Muscle layer of duodenum (tissue), 2 donors: ENCODE measurements around the gene ITFG2.

Source experiments
- H3K27ac ChIP-seq: one replicate; pipeline ENCODE4 v1.7.0; 2013; ENCODE audit warnings: mild to moderate bottlenecking, low read length
- H3K27me3 ChIP-seq: one replicate; pipeline ENCODE4 v1.7.0; 2013; ENCODE audit warnings: low read depth, mild to moderate bottlenecking, control low read depth, low read length
- H3K36me3 ChIP-seq, 2 donors: one replicate each; pipeline ENCODE4 v1.7.0; 2013; ENCODE audit warnings: low read length in 2 of 2, control low read depth in 1 of 2, mild to moderate bottlenecking in 1 of 2; ENCODE audit not compliant: insufficient read depth in 2 of 2, control insufficient read depth in 1 of 2
- H3K4me1 ChIP-seq, 2 donors: one replicate each; pipeline ENCODE4 v1.7.0; 2013; ENCODE audit warnings: low read length in 2 of 2, mild to moderate bottlenecking in 2 of 2, control low read depth in 1 of 2, moderate library complexity in 1 of 2; ENCODE audit not compliant: insufficient read depth in 2 of 2, control insufficient read depth in 1 of 2
- H3K4me3 ChIP-seq, 2 donors: one replicate each; pipeline ENCODE4 v1.7.0; 2013; ENCODE audit warnings: low read length in 2 of 2, low read depth in 1 of 2, mild to moderate bottlenecking in 1 of 2
- H3K9me3 ChIP-seq, 2 donors: one replicate each; pipeline ENCODE4 v1.7.0; 2013; ENCODE audit warnings: low read length in 2 of 2, control low read depth in 1 of 2, mild to moderate bottlenecking in 1 of 2; ENCODE audit not compliant: control insufficient read depth in 1 of 2
- donor health status: healthy.

The ITFG2 gene

DNA sequence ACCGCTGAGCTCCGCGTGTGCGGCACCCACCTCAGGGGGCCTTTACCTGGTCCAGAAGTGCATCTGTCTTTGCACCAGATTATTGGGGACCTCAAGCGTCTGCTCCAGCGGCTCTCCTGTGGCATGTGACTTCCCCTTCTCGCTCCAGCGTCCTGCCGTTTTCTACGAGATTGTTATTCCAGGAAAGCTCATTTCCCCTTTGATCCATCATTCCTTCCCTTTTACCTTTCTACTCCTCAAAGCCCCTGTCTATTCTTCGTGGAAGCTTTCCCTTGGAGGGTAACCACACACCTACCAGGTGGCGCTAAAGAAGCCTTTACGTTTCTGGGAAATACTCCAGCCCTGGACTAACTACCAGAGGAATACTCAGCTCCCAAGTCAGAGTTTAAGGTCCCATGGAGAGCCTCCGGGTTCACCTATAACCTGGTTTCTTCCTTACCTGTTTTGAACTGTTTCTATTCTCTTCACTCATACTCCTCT, 16.2 kb upstream of the ITFG2 start:
- Histone ChIP-seq H3K27me3 (no peaks in the 10 kb centered on the region), H3K36me3 (peaks cover 36 to 43% of the 10 kb centered on the region in 2 donors), H3K9me3 (no peaks in the 10 kb centered on the region), H3K27ac (peak overlapping the region; percentile 37), H3K4me1 (peaks cover 10 to 27% of the 10 kb centered on the region in 2 donors), H3K4me3 (peak overlapping the region; percentile 86 to 87)

DNA sequence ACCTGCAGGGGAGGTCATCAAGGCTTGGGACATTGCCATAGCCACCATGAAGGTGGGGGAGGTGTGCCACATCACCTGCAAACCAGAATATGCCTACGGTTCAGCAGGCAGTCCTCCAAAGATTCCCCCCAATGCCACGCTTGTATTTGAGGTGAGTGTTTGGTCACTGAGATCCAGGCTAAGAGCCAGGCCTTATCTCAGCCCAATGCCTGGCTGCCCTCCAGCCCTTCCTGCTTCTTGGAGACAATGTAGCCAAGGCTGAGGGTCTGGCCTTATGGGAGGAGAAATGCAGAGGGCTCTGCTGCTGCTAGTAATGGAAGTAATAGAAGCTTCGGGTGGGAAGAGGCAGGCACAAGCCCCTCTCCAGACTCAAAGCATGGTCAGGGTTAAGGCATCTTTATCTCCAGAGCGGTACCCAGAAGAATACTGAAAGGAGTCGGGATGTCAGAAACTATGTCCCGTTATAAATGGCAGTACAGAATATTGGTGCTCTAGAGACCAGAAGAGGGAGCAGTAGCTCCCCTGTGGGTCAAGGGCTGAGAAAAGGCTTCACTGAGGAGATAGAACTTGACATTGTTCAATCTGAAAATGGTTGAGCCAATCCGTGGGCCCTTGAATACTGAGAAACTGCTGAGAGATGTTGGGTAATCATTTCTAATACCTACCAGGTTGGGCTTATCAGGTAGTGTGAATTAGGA, 14.6 kb upstream of the ITFG2 start:
- Histone ChIP-seq H3K4me1 (peaks cover 10 to 27% of the 10 kb centered on the region in 2 donors), H3K9me3 (no peaks in the 10 kb centered on the region), H3K4me3 (no peak overlapping the region), H3K27me3 (no peaks in the 10 kb centered on the region), H3K36me3 (peaks cover 53 to 55% of the 10 kb centered on the region in 2 donors), H3K27ac (no peak overlapping the region)

DNA sequence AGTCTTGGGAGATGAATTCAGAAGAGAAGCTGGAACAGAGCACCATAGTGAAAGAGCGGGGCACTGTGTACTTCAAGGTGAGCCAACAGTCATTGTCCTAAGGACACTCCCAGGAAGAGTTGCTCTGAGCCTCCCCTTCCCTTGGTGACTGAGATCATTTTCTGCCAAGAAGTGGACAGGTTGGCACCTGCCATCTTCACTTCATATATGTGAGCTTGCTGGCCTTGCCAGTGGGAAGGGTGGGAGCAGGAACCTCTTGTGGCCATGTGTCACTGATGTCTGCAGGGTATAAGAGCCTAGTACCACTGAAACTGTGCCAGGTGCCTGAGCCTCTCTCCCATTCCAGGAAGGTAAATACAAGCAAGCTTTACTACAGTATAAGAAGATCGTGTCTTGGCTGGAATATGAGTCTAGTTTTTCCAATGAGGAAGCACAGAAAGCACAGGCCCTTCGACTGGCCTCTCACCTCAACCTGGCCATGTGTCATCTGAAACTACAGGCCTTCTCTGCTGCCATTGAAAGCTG, 12.4 kb upstream of the ITFG2 start:
- peaks cover 10 to 34% of the 10 kb centered on the region in 2 donors for H3K4me1 ChIP-seq
- no peaks in the 10 kb centered on the region for H3K27me3 ChIP-seq
- peaks cover 65 to 70% of the 10 kb centered on the region in 2 donors for H3K36me3 ChIP-seq
- H3K9me3 ChIP-seq = no peaks in the 10 kb centered on the region
- H3K4me3 ChIP-seq = no peak overlapping the region
- H3K27ac ChIP-seq = no peak overlapping the region

DNA sequence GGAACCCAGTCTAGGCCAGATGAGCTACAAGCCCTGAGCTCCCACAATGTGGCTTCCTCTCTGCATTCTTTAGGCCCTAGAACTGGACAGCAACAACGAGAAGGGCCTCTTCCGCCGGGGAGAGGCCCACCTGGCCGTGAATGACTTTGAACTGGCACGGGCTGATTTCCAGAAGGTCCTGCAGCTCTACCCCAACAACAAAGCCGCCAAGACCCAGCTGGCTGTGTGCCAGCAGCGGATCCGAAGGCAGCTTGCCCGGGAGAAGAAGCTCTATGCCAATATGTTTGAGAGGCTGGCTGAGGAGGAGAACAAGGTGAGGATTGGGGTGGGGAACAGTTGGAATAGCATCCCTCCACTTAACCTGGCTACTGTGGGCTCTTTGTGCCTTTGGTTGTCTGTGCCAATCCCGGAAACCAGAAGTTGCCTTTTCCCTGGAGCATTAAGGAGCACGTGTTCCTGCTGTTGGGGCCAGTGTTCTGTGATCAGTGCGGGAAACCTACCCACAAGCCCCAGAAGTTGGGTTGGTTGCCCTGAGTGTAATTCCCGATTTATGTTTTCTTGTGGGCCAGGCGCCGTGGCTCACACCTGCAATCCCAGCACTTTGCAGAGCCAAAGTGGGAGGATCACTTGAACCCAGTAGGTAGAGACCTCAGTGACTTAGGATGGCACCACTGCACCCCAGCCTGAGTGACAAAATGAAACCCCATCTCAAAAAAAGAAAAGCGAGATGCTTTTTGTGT, 11.3 kb upstream of the ITFG2 start:
- peaks cover 65 to 70% of the 10 kb centered on the region in 2 donors for H3K36me3 ChIP-seq

DNA sequence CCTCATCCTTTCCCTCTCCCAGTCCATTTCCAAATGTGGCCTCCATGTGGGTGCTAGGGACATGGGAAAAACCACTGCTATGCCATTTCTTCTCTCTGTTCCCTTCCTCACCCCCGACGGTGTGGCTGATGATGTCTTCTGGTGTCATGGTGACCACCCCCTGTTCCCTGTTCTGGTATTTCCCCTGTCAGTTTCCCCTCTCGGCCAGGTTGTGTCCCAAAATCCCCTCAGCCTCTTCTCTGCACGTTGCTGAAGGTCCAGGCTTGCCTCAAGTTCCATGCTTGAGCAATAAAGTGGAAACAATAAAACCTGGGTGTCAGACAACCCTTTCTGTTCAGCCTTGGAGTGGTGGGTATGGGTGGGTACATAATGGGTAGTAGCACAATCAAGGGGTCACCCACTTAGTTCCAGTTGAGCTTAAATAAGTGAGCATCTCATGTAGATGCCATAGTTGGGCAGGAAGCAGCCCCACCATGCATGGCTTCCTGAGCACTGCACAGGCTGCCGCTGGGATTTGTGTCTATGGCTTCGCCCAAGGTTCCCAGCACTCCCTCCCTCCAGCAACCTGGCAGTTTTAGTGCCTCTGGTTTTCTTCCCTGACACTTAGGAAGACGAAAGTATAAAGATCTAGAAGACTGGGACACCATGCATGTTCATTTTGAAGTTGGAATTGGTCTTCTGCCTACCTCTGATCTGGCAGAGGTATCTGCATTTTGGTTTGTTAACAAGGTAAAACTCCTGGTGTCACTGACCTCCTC, 8.7 kb upstream of the ITFG2 start:
- H3K27ac ChIP-seq = no peak overlapping the region
- H3K27me3 ChIP-seq = no peaks in the 10 kb centered on the region
- H3K36me3 ChIP-seq = peaks cover 50 to 53% of the 10 kb centered on the region in 2 donors
- H3K9me3 ChIP-seq = no peaks in the 10 kb centered on the region
- no peak overlapping the region for H3K4me3 ChIP-seq
- H3K4me1 ChIP-seq = peaks cover 0 to 11% of the 10 kb centered on the region in 2 donors

More for the DNA sequence above, 11.3 kb upstream of the ITFG2 start:
- Histone ChIP-seq H3K4me1 (peaks cover 8 to 29% of the 10 kb centered on the region in 2 donors), H3K27ac (no peak overlapping the region), H3K4me3 (no peak overlapping the region), H3K27me3 (no peaks in the 10 kb centered on the region), H3K9me3 (no peaks in the 10 kb centered on the region)

DNA sequence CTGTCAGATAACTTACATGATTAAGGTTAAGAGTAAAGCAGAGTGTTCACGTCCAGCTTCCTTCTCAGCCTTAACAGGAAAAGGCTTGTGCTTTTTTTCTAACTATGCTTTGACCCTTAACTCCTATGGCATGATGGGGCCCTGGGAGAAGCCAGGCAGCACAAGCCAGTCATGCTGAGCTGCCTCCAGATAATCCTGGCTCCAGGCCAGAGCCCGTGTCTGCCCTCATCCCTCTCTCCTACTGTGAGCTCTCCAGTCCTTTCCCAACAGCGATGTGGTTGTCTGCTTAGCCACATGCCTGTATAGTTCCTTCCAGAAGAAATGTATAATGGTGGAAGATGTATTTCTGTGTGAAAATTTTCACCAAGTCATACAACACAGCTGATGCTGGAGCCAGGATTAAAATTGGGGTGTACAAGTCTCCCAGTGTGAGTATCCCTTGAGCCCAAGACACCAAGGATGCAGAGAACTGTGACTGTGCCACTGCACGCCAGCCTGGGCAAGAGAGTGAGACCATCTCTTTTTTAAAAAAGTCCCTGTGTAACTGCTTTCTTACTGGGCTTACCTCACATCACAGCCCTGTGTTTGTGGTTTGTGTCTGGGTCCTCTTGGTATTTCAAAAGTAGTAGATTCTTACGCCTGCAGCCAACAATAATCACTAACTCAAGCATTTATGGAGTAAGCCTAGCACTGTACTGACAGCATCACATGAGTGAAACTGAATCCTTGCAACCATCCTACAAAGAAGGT, 7.9 kb upstream of the ITFG2 start:
- Histone ChIP-seq H3K4me1 (peaks cover 0 to 11% of the 10 kb centered on the region in 2 donors), H3K27ac (no peak overlapping the region), H3K4me3 (no peak overlapping the region), H3K9me3 (no peaks in the 10 kb centered on the region), H3K36me3 (peaks cover 43 to 46% of the 10 kb centered on the region in 2 donors), H3K27me3 (no peaks in the 10 kb centered on the region)

DNA sequence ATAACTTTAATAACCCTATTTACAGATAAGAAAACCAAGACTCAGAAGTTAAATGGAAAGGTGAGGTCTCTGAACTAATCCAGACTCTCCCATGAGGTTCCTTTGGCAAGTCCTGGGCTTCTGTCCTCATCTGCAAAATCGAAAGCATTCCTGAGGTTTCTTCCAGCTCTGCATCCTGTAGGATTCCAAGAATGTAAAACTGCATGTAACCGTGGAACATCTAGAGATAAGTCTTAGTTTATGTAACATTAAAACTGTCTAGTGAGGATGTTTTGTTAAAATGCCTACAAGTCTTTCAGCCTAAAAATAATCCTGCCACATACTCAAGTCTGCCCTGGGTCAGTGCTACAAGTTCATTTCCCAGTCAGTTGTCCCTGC, 7.3 kb upstream of the ITFG2 start:
- H3K27ac ChIP-seq = no peak overlapping the region
- no peaks in the 10 kb centered on the region for H3K27me3 ChIP-seq
- peaks cover 0 to 11% of the 10 kb centered on the region in 2 donors for H3K4me1 ChIP-seq
- no peaks in the 10 kb centered on the region for H3K9me3 ChIP-seq
- no peak overlapping the region for H3K4me3 ChIP-seq
- peaks cover 37 to 40% of the 10 kb centered on the region in 2 donors for H3K36me3 ChIP-seq

DNA sequence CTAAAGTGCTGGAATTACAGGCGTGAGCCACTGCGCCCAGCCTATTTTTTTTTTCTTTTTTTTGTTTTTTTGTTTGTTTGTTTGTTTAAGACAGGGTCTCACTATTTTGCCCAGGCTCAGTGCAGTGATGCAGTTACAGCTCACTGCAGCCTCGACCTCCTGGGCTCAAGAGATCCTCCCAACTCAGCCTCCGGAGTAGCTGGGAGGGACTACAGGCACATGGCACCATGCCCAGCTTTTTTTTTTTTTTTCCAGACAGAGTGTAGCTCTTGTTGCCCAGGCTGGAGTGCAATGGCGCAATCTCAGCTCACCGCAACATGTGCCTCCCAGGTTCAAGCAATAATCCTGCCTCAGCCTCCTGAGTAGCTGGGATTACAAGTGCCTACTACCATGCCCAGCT, 5.8 kb upstream of the ITFG2 start:
- Histone ChIP-seq H3K4me1 (peaks cover 1 to 14% of the 10 kb centered on the region in 2 donors), H3K36me3 (peaks cover 23 to 24% of the 10 kb centered on the region in 2 donors), H3K4me3 (no peak overlapping the region), H3K27ac (no peak overlapping the region), H3K9me3 (no peaks in the 10 kb centered on the region), H3K27me3 (no peaks in the 10 kb centered on the region)

DNA sequence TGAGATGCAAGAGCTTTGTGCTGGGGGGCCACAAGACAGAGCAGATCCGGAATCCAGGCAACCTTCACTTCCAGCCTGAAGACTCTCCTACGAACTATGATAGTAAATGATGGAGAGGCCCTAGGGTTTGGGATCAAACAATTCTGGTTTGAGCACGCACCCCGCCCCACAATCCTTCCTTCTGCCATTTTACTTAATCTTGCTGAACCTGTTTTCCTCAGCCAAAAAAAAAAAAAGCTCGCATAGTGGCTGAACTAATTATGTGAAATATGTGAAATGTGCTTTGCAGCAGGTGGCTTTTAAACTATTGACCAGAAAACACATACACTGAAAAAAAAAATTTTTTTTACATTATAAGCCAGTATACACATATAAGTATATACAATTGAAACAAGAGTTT, 667 bp upstream of the ITFG2 start:
- H3K36me3 ChIP-seq = peaks cover 0 to 9% of the 10 kb centered on the region in 2 donors
- H3K4me1 ChIP-seq = peaks cover 3 to 18% of the 10 kb centered on the region in 2 donors
- peak overlapping the region; percentile 86 to 98 for H3K4me3 ChIP-seq
- no peaks in the 10 kb centered on the region for H3K9me3 ChIP-seq
- H3K27ac ChIP-seq = peak overlapping the region; percentile 96
- no peaks in the 10 kb centered on the region for H3K27me3 ChIP-seq

DNA sequence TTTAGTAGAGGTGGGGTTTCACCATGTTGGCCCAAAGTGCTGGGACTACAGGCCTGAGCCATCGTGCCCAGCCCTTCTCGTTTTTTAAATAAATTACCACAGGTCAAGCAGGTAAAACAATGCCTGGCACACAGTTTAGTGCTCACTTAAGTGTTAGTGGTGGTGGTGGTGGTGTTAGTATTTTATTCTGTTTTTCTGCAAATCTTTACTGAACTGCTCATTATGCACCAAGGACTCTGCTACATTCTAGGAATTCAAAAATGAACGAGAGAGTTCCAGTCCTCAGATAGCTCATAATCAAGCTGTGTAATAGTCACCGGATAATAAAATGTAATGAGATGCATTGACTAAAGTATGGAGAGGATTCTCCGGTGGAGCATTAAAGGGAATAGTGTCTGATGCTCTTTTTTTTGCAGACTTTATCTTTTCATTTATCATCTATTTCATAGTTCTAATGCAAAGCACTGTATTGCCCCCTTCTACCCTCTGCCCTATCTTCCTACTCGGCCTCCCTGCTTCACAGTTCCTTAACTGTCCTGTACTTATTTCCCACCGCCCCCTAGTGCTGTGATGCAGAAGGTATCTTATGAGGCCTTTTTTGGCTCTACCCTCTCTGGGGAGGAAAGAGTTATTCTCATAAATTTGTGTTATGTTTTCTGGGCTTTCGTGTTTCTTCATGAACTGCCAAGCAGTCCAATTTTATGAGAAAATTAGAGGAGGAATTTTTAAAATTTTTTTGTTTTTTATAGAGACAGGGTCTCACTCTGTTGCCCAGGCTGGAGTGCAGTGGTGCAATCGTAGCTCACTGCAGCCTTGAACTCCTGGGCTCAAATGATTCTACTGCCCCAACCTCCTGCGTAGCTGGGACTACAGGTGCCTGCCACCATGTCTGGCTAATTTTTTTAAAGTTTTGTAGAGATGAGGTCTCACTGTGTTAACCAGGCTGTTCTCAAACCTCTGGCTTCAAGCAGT, 1.0 kb downstream of the ITFG2 start:
- peaks cover 3 to 18% of the 10 kb centered on the region in 2 donors for H3K4me1 ChIP-seq
- peak overlapping the region; percentile 96 for H3K27ac ChIP-seq
- H3K4me3 ChIP-seq = peak overlapping the region; percentile 86 to 98
- H3K36me3 ChIP-seq = peaks cover 9 to 23% of the 10 kb centered on the region in 2 donors
- H3K27me3 ChIP-seq = no peaks in the 10 kb centered on the region
- no peaks in the 10 kb centered on the region for H3K9me3 ChIP-seq
